Occipital lobe (tissue), 3 donors: ENCODE measurements around the gene KDM5B. TPM values are rescaled to one million over a fixed set of nuclear protein-coding genes. Genes with fewer than 3 reads are reported as not detected.

Experiments
- DNase-seq: peaks from one replicate; lab custom pipeline; 2025; lab: John Stamatoyannopoulos, UW
- small RNA-seq: library from RNA; depleted of rRNA; stranded (forward); fragments of <200 nt; gene quantifications from one replicate; pipeline ENCODE3, GENCODE V24; 2014
- total RNA-seq: library from RNA; depleted of rRNA; stranded (reverse); fragments of >200 nt; gene quantifications from one replicate; pipeline ENCODE4 v1.2.3, GENCODE V29; 2014

The KDM5B gene
- total RNA-seq, 1 donor from 2014 or later, result 169 TPM

GRCh38 chr1:202687370-202687769, 120.9 kb downstream of the KDM5B start:
- DNase-seq, result no peak

GRCh38 chr1:202685641-202686040, 122.6 kb downstream of the KDM5B start:
- no peak for DNase-seq

DNA sequence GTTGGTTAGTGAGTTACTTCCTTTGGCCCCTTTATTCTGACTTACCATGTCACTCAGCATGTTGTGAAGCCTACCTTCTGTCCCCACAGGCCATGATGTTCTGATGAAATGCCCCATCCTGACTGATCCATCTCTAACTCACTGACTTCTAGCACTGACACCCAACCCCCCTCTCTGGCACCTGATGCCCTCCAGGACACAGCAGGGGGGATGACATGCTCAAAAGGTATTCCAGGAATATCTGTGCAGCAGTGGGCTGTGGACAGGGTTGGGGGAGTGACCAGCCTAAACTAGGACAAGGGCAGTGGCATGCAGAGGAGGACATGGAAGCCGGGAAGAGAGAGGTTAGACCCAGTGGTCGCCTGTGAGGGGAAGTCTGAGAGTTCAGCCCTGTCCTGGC, 123.5 kb downstream of the KDM5B start:
- DNase-seq, result no peak

DNA sequence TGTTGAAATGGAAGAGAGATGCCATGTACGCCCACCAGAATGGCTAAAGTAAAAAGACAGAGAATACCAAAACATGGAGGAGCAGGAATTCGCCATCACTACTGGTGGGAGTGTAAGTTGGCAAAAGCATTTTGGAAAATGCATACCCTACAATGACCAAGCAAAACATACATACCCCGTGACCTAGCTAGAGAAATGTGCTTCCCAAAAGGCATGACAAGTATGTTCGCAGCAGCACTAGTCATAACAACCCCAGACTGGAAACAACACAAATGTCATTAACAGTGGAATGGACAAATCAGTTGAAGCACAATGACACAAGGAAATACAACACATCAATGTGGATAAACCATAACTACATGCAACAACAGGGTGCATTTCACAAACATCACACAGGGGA, 125.2 kb downstream of the KDM5B start:
- DNase-seq, result no peak

DNA sequence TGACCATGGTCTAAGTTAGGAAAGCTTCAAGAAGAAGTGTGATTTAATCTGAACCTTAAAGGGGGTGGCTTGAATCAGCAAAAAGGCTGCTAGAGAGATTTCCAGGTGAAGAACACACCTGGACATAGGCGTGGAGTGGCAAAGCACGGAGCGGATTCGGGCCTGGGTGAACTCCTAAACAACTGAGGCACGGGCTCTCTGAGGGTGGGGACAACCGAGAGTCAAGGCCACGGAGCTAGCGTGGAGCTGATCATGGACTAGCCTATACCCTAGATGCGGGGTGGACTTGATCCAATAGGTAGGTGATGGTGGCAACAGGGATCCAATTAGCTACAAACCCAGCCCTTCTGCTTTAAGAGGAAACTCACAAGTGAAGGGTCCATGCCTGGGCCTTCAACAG, 125.7 kb downstream of the KDM5B start:
- no peak for DNase-seq

DNA sequence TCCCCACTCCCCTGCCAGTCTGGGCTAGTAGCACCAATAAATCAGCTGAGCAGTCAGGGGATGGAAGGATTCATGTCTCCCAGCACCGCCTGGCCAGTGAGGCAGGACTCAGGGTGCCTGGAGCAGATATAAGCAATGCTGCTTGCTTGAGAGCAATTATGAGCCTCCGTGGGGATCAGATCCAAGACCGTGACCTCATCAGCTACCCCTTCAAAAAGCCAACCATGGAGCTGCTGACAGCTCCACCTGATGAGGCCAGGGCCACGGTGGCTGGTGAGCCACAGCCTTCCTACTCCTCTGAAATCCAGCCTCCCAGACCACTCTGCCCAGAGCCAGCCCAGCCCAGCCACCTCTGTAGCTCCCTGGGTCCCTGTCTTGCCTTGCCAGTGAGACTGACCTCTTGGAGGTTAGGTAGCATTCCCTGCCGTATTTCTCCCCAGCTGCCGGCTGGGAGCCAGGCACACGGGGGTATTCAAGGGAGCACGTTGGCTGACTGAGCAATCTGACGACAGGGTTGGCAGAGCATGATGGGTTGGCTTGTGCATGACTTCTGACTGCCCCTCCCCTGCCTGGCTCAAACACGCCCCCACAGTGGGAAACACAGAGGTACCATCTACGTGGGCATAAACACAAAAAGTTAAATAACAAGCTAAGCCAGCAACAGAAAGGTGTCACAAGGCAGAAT, 126.3 kb downstream of the KDM5B start:
- no peak for DNase-seq

- DNase-seq, result no peak
Measured at GRCh38 chr1:202680586-202681352, 127.5 kb downstream of the KDM5B start.

GRCh38 chr1:202679406-202680177, 128.6 kb downstream of the KDM5B start:
- no peak for DNase-seq

- DNase-seq, result no peak
Measured at GRCh38 chr1:202677433-202677832, 130.8 kb downstream of the KDM5B start.

Small RNA genes lying within 50 kb of the gene (small RNA-seq; reads per million reads assigned to genes)
- gene AC098934.3, result not detected

Other genes with a start within 250 kb of the KDM5B start
- 1.1 TPM for gene SYT2, start 98.0 kb downstream of the KDM5B start, total RNA-seq
- gene PCAT6, start 2.5 kb upstream of the KDM5B start, total RNA-seq, result not detected
- gene RABIF, start 80.7 kb upstream of the KDM5B start, total RNA-seq, result 15.3 TPM
- gene KLHL12, start 118.8 kb upstream of the KDM5B start, total RNA-seq, result 37.0 TPM
- 54.6 TPM for gene ADIPOR1, start 149.9 kb upstream of the KDM5B start, total RNA-seq
- gene CYB5R1, start 158.8 kb upstream of the KDM5B start, total RNA-seq, result 19.5 TPM
- 131 TPM for gene TMEM183A, start 199.0 kb upstream of the KDM5B start, total RNA-seq
- gene PPFIA4, start 218.1 kb upstream of the KDM5B start, total RNA-seq, result 11.1 TPM